NCI-H2196 treated with DMSO at 0.1 percent for 48 hours (cell line): ENCODE measurements around the gene SDK1.

ENCODE experiments used
- DNase-seq: peaks from one replicate; lab custom pipeline; 2025; ENCODE audit not compliant: unreplicated experiment; lab: John Stamatoyannopoulos, UW

The SDK1 gene

DNA sequence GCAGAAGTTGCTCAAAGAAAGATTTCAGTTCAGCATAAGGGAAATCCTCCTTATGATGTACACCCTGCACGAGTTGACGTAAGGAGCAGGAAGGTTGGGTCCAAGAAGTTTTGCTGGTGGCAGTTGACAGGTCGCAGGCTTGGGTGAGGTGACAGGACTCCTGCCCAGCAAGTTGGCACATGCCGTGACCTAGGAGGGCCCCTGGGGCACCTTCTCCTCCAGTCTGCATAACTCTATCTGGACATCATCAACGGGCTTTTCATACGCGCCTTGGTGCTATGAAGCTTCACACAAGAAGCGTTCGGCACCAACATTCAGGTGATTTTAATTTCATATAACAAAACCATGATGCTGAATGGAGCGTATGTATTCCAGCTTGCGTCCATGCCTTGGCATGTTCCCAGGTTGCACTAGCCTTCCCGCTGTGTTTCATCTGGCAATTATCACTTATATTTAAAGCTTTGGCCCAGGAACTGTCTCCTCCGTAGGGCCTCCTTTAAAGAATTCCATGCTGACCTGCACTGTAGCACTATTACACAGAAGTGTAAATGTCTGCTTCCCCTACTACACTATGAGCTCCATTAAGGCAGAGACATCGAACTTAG lies 729.4 kb downstream of the SDK1 start:
- DNase-seq = no peak

GRCh38 chr7:4033996-4034395 lies 732.9 kb downstream of the SDK1 start:
- no peak for DNase-seq

DNA sequence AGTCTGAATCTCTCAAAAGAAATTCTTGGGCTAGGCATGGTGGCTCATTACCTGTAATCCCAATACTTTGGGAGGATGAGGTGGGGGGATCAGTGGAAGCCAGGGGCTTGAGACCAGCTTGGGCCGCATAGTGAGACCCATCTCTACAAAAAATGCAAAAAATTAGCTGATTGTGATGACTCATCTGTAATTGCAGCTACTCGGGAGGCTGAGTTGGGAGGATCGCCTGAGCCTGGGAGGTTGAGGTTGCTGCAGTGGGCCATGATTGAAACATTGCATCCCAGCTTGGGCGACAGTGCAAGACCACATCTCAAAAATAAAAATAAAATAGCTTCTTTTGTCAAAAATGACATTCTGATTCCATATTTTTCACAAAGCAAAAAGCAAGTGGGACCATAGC lies 736.3 kb downstream of the SDK1 start:
- DNase-seq = no peak

GRCh38 chr7:4037877-4038276 lies 736.8 kb downstream of the SDK1 start:
- DNase-seq = no peak

DNA sequence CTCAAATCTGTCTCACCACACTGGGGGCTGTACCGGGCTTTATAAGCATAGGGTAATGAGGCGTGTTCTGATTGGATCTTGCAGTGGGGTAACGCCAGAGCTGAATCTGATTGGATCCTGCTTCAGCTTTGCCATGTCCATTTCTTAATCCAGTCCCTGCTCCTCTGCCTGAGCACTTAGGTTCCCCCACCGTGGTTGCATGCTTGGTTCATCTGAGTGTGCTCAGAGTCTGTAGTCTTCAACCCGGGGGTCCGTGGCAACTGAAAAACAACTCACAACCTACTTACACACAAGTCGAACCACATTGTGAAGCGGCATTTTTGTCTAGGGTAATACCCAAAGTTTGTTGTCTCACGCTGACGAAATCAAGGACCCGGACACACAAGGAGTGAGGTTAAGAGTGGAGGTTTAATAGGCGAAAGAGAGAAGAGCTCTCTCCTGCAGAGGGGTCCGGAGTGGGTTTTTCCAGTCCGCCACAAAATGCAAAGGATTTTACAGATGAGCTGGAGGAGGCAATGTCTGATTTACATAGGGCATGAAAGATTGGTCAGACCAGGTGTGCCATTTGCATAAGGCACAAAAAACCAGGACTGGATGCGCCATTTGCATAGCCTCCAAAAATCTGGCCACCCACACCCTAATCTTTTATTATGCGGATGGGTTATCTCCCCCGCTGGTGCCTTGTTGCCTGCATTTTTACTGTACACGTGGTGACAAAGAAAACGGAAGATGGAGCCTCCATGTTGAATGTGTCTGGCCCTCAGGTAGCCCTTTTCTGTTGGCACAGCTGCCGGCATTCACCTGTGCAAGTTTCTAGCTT lies 739.3 kb downstream of the SDK1 start:
- no peak for DNase-seq

GRCh38 chr7:4042402-4043045 lies 741.5 kb downstream of the SDK1 start:
- no peak for DNase-seq

DNA sequence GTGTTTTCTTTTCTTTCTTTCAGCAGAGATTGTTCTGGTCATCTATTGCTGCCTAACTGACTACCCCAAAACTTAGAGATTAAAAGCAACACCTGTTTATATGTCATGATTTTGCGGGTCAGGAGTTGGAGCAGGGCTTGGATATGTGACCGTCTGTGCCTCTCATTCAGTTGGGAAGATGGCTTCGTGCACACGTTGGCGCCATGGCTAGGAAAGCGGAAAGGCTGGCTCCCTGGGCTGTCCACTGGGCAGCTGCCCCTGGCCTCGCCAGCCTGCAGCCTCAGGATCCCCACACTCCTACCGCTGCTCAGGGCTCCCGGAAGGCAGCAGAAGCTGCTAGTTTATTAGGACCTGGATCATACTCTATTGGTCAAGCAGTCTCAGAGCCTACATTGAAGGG lies 742.9 kb downstream of the SDK1 start:
- no peak for DNase-seq

DNA sequence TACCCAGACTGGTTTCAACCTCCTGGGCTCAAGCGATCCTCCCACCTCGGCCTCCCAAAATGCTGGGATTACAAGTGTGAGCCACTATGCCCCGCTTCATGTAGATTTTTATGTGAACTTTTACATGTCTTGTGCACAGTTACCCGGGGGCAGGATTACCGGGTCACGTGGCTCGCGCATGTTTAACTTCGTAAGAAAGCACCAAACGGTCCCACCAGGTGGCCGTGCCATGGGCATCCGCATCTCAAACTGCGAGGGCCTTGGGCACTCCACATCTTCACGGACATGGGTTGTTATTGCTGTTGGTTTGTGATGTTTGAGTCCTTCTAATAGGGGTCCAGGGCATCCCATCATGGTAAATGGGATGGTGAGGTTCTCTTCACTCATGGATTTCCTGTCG lies 744.4 kb downstream of the SDK1 start:
- no peak for DNase-seq

GRCh38 chr7:4045975-4046374 lies 744.9 kb downstream of the SDK1 start:
- no peak for DNase-seq

DNA sequence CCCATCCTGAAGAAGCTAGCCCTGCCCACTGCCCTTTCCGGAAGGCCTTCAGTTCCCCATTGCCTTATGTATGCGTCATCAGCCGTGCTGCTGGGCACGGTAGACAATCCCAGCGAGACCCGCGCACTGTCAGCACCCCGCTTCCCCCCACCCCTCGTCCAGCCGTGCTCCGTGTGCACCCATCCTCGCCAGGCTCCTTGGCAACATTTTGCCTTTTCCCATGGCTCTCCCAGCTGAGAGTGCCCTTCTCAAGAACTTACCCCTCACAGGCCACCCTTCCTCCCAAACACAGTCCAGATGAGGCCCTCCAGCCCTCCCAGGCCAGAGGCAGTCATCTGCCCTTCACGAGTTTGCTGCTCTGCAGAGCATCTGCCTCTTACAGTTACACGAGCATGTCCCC lies 747.3 kb downstream of the SDK1 start:
- DNase-seq = no peak

GRCh38 chr7:4049202-4049601 lies 748.1 kb downstream of the SDK1 start:
- no peak for DNase-seq

- no peak for DNase-seq
Measured at GRCh38 chr7:4050126-4050660, 749.1 kb downstream of the SDK1 start.

- no peak for DNase-seq
Measured at GRCh38 chr7:4051696-4052095, 750.6 kb downstream of the SDK1 start.

DNA sequence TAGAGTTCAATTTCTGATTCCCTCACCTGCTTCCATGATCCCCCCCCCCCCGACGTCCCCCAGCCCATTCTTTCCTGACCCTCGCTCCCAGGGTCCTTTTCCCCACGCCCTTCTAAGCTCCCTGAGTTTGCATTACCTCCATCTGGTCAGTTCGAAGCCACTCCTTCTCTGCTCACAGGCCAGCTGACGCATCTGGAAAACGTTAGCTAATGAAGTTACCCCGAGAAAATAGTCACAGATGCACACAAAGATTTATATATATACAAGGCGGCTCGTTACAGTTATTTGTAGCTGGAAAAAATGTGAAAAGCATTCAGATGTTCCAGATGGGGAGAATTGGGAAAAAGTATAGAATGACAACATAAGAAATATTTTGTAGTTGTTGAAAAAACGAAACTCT lies 751.1 kb downstream of the SDK1 start:
- DNase-seq = no peak

DNA sequence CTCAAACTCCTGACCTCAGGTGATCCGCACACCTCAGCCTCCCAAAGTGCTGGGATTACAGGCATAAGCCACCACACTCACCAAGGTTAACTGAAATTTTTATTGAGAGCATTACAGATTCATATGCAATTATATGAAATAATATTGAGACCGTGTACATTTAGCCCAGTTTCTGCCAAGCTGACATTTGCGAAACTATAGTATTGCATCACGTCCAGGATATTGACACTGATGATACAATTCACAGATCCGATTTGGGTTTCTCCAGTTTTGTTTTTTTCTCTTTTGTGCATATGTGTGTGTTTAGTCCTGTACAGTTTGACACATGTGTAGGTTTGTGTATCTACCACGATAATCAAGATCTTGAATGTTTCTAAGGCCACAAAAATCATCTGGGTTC lies 753.1 kb downstream of the SDK1 start:
- no peak for DNase-seq

GRCh38 chr7:4056552-4057288 lies 755.7 kb downstream of the SDK1 start:
- no peak for DNase-seq

- DNase-seq = no peak
Measured at GRCh38 chr7:4057289-4057616, 756.2 kb downstream of the SDK1 start.

DNA sequence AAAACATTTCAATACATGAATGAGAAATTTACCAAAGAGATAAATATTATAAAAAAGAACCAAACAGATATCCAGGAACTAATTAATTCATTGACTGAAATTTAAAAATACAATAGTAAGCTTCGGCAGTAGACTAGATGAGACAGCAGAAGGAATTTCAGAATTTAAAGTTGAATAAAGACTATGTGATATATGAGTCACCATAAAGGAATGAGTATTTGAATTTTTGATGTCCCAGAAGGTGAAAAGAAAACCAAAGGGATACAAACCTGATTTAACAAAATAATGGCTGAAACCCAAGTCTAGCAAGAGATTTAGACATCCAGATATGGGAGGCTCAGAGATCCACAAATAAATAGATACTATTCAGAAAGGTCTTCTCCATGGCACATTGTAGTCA lies 757.1 kb downstream of the SDK1 start:
- no peak for DNase-seq

DNA sequence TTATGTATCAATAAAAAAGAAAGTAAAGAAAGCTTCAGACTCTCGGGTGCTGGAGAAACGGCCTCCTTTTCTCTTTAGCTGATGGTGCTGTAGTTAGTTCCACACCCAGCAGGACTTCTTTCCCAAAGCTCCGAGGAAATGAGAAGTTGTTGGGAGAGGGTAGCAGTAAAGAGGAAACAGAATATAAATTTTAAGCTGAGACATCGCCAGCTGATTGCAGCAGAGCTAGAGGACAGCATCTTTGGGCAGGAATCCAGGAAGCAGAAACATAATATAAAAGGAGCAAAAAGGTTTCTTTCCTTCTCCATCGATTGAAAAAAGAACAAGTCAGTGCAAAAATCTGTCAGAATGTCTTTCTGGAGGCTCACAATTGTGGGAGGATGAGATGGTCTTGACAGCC lies 764.1 kb downstream of the SDK1 start:
- DNase-seq = no peak

- no peak for DNase-seq
Measured at GRCh38 chr7:4066206-4066605, 765.2 kb downstream of the SDK1 start.

GRCh38 chr7:4066626-4067475 lies 765.8 kb downstream of the SDK1 start:
- DNase-seq = no peak
